SW 1271 (cell line): ENCODE measurements around the gene EIF6.
"Not testable (repeated sequence)": the region's sequence is repeated elsewhere in the genome, so short reads cannot be mapped to it uniquely, and the experiment has no call there.

ENCODE experiments used
- DNase-seq, 2 experiments: peaks; one replicate each; lab custom pipeline; 2025; lab: John Stamatoyannopoulos, UW

Gene EIF6

DNA sequence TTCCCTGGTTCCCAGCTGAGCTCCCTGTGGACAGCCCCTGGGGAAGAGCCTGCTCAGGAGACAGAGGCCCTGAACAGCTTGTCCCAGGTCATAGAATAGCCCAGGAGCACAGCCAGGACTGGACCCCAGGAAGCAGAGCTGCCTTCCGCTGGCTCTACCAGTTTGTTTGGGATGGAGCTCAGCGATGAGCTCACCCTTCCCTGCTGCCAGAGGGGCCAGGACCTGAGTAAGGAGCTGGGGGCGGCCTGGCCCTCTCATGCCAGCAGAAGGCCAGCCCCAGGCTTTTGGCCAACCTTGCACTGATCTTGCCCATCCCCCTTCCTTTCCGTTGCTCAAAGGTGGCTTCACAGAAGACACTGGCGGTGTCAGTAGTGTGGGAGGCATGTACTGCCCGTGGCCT, 24.1 kb downstream of the EIF6 start:
- DNase-seq, result no peak

GRCh38 chr20:35257175-35257909, 27.2 kb downstream of the EIF6 start:
- no peak for DNase-seq

DNA sequence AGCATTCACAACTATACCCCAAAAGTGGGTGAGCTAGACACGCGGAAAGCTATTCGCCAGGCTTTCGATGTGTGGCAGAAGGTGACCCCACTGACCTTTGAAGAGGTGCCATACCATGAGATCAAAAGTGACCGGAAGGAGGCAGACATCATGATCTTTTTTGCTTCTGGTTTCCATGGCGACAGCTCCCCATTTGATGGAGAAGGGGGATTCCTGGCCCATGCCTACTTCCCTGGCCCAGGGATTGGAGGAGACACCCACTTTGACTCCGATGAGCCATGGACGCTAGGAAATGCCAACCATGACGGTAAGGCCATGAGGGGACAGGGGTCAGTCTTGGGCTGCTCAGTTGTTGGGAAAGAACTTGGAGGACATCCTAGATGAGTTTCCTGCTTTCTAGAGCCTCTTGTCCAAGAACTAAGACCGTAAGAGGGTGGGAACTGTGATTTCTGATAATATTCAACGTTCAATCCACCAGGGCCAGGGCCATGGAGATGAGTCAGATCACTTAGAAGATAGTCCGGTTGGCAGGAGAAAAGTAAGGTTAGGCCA, 30.0 kb downstream of the EIF6 start:
- DNase-seq, result no peak

DNA sequence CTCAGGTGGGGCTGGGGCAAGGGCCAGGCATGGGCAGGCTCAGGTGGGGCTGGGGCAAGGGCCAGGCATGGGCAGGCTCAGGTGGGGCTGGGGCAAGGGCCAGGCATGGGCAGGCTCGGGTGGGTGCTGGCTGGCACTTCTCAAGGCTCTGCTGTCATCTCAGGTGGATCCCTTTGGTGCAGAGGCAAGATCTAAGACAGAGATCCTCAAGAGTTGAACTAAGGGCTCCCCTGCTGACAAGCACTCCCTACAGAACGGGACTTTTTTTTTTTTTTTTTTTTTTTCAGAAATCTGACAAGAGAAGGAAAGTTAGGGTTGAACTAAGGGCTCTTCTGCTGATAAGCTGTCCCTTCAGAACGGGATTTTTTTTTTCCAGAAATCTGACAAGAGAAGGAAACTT, 31.6 kb downstream of the EIF6 start:
- no peak for DNase-seq

- not testable (repeated sequence) for DNase-seq
These were observed 32.0 kb downstream of the EIF6 start for GRCh38 chr20:35252598-35252997.

- no peak for DNase-seq
These were observed 32.5 kb downstream of the EIF6 start for GRCh38 chr20:35252037-35252461.

GRCh38 chr20:35251613-35251940, 33.0 kb downstream of the EIF6 start:
- no peak for DNase-seq

- no peak for DNase-seq
These were observed 35.7 kb downstream of the EIF6 start for GRCh38 chr20:35248641-35249475.

GRCh38 chr20:35246723-35247122, 37.8 kb downstream of the EIF6 start:
- no peak for DNase-seq

DNA sequence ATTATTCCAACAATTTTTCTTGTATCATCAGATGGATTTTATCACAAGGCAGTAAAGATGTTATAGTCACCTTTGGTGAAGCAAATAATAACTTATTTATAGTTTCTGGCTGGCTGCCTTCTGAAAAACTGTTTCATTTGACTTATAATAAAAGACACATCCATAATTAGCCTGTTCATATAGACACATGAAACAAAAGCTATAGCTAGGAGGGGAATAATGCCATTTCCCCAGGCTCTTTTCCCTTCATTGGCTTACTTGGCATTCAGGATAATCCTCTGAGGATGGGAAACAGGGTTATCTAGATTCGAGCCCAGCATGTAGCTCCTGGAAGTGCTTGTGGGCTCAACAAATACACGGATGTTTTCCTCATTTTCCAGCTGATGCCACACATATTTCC, 40.6 kb downstream of the EIF6 start:
- no peak for DNase-seq

DNA sequence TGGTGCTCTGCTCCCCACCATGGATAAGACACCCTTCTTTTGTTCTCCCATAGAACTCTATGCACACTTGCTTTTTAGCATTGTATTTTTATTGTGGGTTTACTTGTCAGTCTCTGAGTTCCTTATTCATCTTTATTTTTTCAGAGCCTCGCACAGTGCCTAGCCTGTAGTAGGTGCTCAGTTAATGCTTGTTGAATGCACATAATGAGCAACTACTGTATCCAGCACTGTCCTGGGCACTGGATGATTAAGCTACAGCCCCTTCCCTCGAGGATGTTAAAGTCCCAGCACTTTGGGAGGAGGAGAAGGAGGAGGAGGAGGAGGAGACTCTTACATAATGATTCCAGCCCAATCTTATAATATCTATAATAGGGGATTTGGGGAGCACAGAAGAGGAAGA, 41.3 kb downstream of the EIF6 start:
- no peak for DNase-seq

DNA sequence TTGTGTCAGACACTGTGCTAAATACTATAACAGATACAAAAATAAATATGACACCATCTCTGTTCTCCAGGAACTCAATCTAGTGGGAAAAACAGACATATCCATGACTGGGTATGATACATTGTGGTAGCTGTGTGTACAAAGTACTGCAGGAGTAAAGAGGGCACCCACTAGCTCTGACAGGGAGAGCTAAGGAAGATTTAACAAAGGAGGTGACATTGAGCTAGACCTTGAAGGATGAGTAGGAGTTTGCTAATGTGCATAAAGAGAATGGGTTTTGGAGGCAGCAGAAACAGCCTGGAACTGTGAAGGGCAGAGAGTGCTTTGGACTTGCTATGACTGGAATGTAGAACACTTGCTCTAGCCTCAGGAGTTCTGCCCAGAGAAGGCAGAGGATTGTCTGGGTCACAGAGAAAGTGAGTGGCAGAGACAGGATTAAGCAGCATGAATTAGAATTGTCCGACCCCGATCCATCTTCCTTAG, 43.7 kb downstream of the EIF6 start:
- DNase-seq, result no peak

- DNase-seq, result no peak
These were observed 44.3 kb downstream of the EIF6 start for GRCh38 chr20:35240083-35240810.

GRCh38 chr20:35238735-35239134, 45.8 kb downstream of the EIF6 start:
- no peak for DNase-seq

GRCh38 chr20:35238170-35238569, 46.4 kb downstream of the EIF6 start:
- no peak for DNase-seq

GRCh38 chr20:35237486-35237885, 47.1 kb downstream of the EIF6 start:
- DNase-seq, result no peak

DNA sequence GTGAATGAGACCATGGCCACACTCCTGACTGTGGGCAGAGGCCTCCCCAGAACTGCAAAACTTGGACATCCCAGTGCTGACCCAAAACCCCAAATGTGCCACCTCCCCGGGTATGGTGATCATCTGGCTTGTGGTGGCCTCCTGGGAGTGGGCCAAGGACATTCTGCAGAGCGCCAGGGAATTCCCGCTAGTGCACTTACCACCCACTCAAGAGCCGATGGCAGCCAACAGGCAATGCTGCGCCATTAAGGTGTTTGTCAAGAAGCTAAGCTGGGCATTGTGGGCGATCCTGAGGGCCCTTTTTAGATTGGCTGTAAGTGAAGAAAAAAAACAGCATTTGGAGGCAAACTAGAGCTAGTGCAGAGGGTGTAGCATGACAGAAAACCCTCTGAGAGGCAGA, 48.7 kb downstream of the EIF6 start:
- no peak for DNase-seq

DNA sequence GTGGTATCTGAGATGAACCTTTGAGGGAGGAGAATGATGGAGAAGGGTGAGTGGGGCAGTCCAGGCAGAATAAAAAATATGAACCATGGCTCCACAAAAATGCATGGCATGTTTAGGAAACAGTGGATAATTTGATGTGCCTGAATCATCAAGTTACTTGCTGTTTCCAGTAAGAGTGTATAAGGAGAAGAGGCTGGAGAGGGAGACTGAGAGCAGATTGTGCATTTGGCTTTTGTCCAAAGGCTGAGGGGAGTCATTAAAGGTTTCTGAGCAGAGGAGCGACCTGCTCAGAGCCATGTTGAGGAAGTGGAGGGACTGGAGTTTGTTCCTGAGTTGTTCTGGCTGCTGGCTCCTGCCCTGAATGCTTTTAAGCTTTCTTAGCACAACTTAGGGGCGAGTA, 52.0 kb downstream of the EIF6 start:
- DNase-seq, result no peak
